Smooth muscle cell (in vitro differentiated cells): Measurements from ENCODE around the gene GMPR. TPM values are rescaled to one million over a fixed set of nuclear protein-coding genes. Genes with fewer than 3 reads are reported as not detected.
"Not testable (repeated sequence)": the region's sequence is repeated elsewhere in the genome, so short reads cannot be mapped to it uniquely, and the experiment has no call there.

ENCODE experiments used
- DNase-seq: peaks from one replicate; lab custom pipeline; 2025; ENCODE audit not compliant: unreplicated experiment; lab: John Stamatoyannopoulos, UW
- H2AFZ ChIP-seq: fragments of 200-600 bp; sonication (generic); 2 replicates; pipeline ENCODE4 v1.6.0; 2016; ENCODE audit warnings: antibody characterized with exemption, low read depth, mild to moderate bottlenecking
- H3F3A ChIP-seq: fragments of 200-600 bp; sonication (generic); 2 replicates; pipeline ENCODE4 v1.6.0; 2017; ENCODE audit warnings: antibody characterized with exemption, low read depth
- H3K27ac ChIP-seq: fragments of 200-600 bp; sonication (generic); 2 replicates; pipeline ENCODE4 v1.5.1; 2016; ENCODE audit warnings: low read depth, mild to moderate bottlenecking
- H3K27me3 ChIP-seq: fragments of 200-600 bp; sonication (generic); 2 replicates; pipeline ENCODE4 v1.6.1; 2016; ENCODE audit warnings: low read depth, mild to moderate bottlenecking
- H3K36me3 ChIP-seq: fragments of 200-600 bp; sonication (generic); 2 replicates; pipeline ENCODE4 v1.5.1; 2016; ENCODE audit warnings: low read depth
- H3K4me1 ChIP-seq: fragments of 200-600 bp; sonication (generic); 2 replicates; pipeline ENCODE4 v1.5.1; 2016; ENCODE audit warnings: low read depth
- H3K4me2 ChIP-seq: fragments of 200-600 bp; sonication (generic); 2 replicates; pipeline ENCODE4 v1.6.0; 2016; ENCODE audit warnings: mild to moderate bottlenecking
- H3K4me3 ChIP-seq: fragments of 200-600 bp; sonication (generic); 2 replicates; pipeline ENCODE4 v1.5.1; 2016; ENCODE audit warnings: mild to moderate bottlenecking
- H3K79me2 ChIP-seq: fragments of 200-600 bp; sonication (generic); 2 replicates; pipeline ENCODE4 v1.6.0; 2016; ENCODE audit warnings: low read depth, mild to moderate bottlenecking
- H3K9ac ChIP-seq: fragments of 200-600 bp; sonication (generic); 2 replicates; pipeline ENCODE4 v1.6.0; 2016; ENCODE audit warnings: low read depth
- H3K9me3 ChIP-seq: fragments of 200-600 bp; sonication (generic); replicated peaks from 2 replicates; pipeline ENCODE4 v1.5.1; 2016; ENCODE audit warnings: low read depth
- H4K20me1 ChIP-seq: fragments of 200-600 bp; sonication (generic); 2 replicates; pipeline ENCODE4 v1.6.0; 2016; ENCODE audit warnings: low read depth
- CTCF ChIP-seq: fragments of 200-600 bp; sonication (generic); IDR thresholded peaks from 2 replicates; pipeline ENCODE4 v1.5.1; 2017; ENCODE audit warnings: borderline replicate concordance, mild to moderate bottlenecking, antibody characterized with exemption; ENCODE audit not compliant: insufficient read depth, poor library complexity, severe bottlenecking
- WGBS: methylation state at CpG from one replicate; pipeline ENCODE4 v1.1.7; 2016; ENCODE audit warnings: low lambda C conversion rate; 5-methylcytosine and 5-hydroxymethylcytosine counted together
- polyA plus RNA-seq: library from polyadenylated mRNA; unstranded; fragments of >200 nt; fragmentation: Nextera tagmentation; extraction: Ambion mirVana; gene quantifications from 2 replicates; pipeline ENCODE4 v1.2.1, GENCODE V29; 2016
- total RNA-seq: library from RNA; depleted of rRNA; stranded (reverse); fragments of >200 nt; gene quantifications from 2 replicates; pipeline ENCODE4 v1.2.3, GENCODE V29; 2014

GMPR gene
- total and polyA plus RNA-seq, 2 experiments from 2014 or later: 0.74 to 1.3 TPM

- H2AFZ ChIP-seq: no peak overlapping the region
- H3K4me3 ChIP-seq: no peak overlapping the region
- 86% methylated on average over 2 of the region's 2 CpGs for WGBS
- no peaks in the 10 kb centered on the region for H3K79me2 ChIP-seq
- H3K27me3 ChIP-seq: no peaks in the 10 kb centered on the region
- no peak overlapping the region for H3K27ac ChIP-seq
- no peaks in the 10 kb centered on the region for H3K4me1 ChIP-seq
- DNase-seq: no peak
- TF ChIP-seq CTCF: no peak
- H3K9me3 ChIP-seq: no peaks in the 10 kb centered on the region
- H3K4me2 ChIP-seq: no peak overlapping the region
- H4K20me1 ChIP-seq: no peaks in the 10 kb centered on the region
- no peaks in the 10 kb centered on the region for H3F3A ChIP-seq
- no peaks in the 10 kb centered on the region for H3K36me3 ChIP-seq
- H3K9ac ChIP-seq: no peak overlapping the region
Measured at GRCh38 chr6:16264785-16265184, 26.4 kb downstream of the GMPR start.

- H4K20me1 ChIP-seq: no peaks in the 10 kb centered on the region
- no peaks in the 10 kb centered on the region for H3K9me3 ChIP-seq
- no peaks in the 10 kb centered on the region for H3K4me1 ChIP-seq
- no peaks in the 10 kb centered on the region for H3K27me3 ChIP-seq
- no peak overlapping the region for H3K4me2 ChIP-seq
- H3K4me3 ChIP-seq: no peak overlapping the region
- H3K36me3 ChIP-seq: no peaks in the 10 kb centered on the region
- WGBS: 97% methylated on average over 31 of the region's 31 CpGs
- H3K79me2 ChIP-seq: no peaks in the 10 kb centered on the region
- DNase-seq: no peak
- TF ChIP-seq CTCF: no peak
- H3K27ac ChIP-seq: no peak overlapping the region
- no peaks in the 10 kb centered on the region for H3F3A ChIP-seq
- H3K9ac ChIP-seq: no peak overlapping the region
- H2AFZ ChIP-seq: no peak overlapping the region
Measured at GRCh38 chr6:16265351-16266341, 27.3 kb downstream of the GMPR start.

- H3K79me2 ChIP-seq: no peaks in the 10 kb centered on the region
- H3K4me1 ChIP-seq: no peaks in the 10 kb centered on the region
- no peaks in the 10 kb centered on the region for H3K9me3 ChIP-seq
- H3K27me3 ChIP-seq: no peaks in the 10 kb centered on the region
- WGBS: 95% methylated on average over 23 of the region's 23 CpGs
- no peak overlapping the region for H3K4me2 ChIP-seq
- no peak overlapping the region for H3K9ac ChIP-seq
- H3K36me3 ChIP-seq: no peaks in the 10 kb centered on the region
- H3F3A ChIP-seq: no peaks in the 10 kb centered on the region
- TF ChIP-seq CTCF: no peak
- no peaks in the 10 kb centered on the region for H4K20me1 ChIP-seq
- H3K4me3 ChIP-seq: no peak overlapping the region
- H3K27ac ChIP-seq: no peak overlapping the region
- no peak overlapping the region for H2AFZ ChIP-seq
- DNase-seq: no peak
Measured at GRCh38 chr6:16267428-16268263, 29.3 kb downstream of the GMPR start.

DNA sequence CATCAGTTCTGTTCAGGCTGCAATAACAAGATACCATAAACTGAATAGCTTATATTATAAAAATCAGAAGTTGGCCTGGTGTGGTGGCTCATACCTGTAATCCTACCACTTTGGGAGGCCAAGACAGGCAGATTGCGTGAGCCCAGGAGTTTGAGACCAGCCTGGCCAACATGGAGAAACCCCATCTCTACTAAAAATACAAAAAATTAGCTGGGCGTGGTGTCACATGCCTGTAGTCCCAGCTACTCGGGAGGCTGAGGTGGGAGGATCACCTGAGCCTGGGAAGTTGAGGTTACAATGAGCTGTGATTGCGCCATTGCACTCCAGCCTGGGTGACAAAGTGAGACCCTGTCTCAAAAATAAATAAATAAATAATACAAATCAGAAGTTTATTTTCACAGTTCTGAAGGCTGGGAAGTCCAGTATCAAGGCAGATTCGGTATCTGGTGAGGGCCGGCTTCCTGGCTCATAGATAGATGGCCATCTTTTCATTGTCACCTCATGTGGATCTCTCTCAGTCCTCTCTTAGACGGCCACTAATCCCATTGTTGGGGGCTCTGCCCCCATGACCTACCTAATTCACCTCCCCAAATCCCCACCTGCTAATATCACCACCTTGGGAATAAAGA, 31.2 kb downstream of the GMPR start:
- H3K4me2 ChIP-seq, H4K20me1 ChIP-seq, H3K36me3 ChIP-seq, DNase-seq, H3K27ac ChIP-seq, H3K4me3 ChIP-seq, H3K9ac ChIP-seq, H3K9me3 ChIP-seq, H3K4me1 ChIP-seq, H3F3A ChIP-seq, H3K79me2 ChIP-seq, H3K27me3 ChIP-seq, H2AFZ ChIP-seq: not testable (repeated sequence)
- 95% methylated on average over 7 of the region's 7 CpGs for WGBS
